Bone marrow (tissue), 2 donors: ENCODE measurements around the gene ZNF354B.

Experiments
- DNase-seq, 2 donors: peaks; one replicate each; lab custom pipeline; 2025; lab: John Stamatoyannopoulos, UW

Gene ZNF354B

GRCh38 chr5:178883815-178884430 lies 24.2 kb downstream of the ZNF354B start:
- DNase-seq = no peak

GRCh38 chr5:178895615-178896571 lies 36.1 kb downstream of the ZNF354B start, which contains the start of gene ZFP2:
Gene ZFP2 (plus strand): TSS chr5:178895913. CDS start chr5:178931314, 35,401 bp downstream.
- DNase-seq = no peak

GRCh38 chr5:178899289-178899688 lies 39.5 kb downstream of the ZNF354B start:
- DNase-seq = no peak

- no peak for DNase-seq
These were observed 43.1 kb downstream of the ZNF354B start for GRCh38 chr5:178902849-178903248.

GRCh38 chr5:178931846-178932760 lies 72.3 kb downstream of the ZNF354B start:
- no peak for DNase-seq
